ENCODE results near the gene UBE2R2.
"Not testable (repeated sequence)": the region's sequence is repeated elsewhere in the genome, so short reads cannot be mapped to it uniquely, and the experiment has no call there.

Gene UBE2R2

DNA sequence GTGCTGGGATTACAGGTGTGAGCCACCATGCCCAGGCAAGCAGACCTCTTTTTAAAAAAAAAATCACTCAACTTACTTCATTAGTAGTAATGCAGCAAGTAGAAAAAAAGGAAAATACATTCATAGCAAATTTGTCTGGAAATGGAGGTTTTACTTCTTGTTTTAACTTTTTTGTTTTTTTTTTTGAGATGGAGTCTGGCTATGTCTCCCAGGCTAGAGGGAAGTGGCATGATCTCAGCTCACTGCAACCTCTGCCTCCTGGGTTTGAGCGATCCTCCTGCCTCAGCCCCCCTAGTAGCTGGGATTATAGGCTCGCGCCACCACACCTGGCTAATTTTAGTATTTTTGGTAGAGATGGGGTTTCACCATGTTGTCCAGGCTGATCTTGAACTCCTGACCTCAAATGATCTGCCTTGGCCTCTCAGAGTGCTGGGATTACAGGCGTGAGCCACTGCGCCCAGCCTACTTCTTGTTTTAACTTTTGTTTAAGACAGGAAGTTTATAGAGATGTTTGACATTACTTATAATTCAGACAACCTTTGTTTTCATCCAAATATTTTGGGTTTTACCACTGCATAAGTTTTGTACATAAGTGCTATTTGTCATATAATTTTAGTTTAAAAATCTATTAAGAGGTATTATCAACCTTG lies 26.5 kb downstream of the UBE2R2 start:
- no peak overlapping the region for H3K9ac ChIP-seq (ENCODE audit: low read length in 2 of 2)
- no peak overlapping the region for H3K4me3 ChIP-seq (ENCODE audit: low read length in 2 of 2)
- H3K9me3 ChIP-seq (ENCODE audit: control insufficient read depth in 2 of 2, low read length in 2 of 2), result no peaks in the 10 kb centered on the region
- H3K36me3 ChIP-seq (ENCODE audit: control insufficient read depth in 2 of 2, insufficient read depth in 2 of 2, low read length in 2 of 2), result no peaks in the 10 kb centered on the region
- H3K27ac ChIP-seq (ENCODE audit: low read length), result no peak overlapping the region
- peaks cover 6% of the 10 kb centered on the region for H3K4me1 ChIP-seq (ENCODE audit: control insufficient read depth, insufficient read depth, low read length)
- H3K27me3 ChIP-seq (ENCODE audit: control insufficient read depth in 1 of 2, insufficient read depth in 2 of 2, low read length in 2 of 2), result no peaks in the 10 kb centered on the region

- no peak overlapping the region for H3K27ac ChIP-seq (ENCODE audit: low read length)
- H3K36me3 ChIP-seq (ENCODE audit: control insufficient read depth in 2 of 2, insufficient read depth in 2 of 2, low read length in 2 of 2), result no peaks in the 10 kb centered on the region
- no peaks in the 10 kb centered on the region for H3K27me3 ChIP-seq (ENCODE audit: control insufficient read depth in 1 of 2, insufficient read depth in 2 of 2, low read length in 2 of 2)
- H3K9ac ChIP-seq (ENCODE audit: low read length in 2 of 2), result no peak overlapping the region
- H3K9me3 ChIP-seq (ENCODE audit: control insufficient read depth in 2 of 2, low read length in 2 of 2), result no peaks in the 10 kb centered on the region
- no peak overlapping the region for H3K4me3 ChIP-seq (ENCODE audit: low read length in 2 of 2)
- H3K4me1 ChIP-seq (ENCODE audit: control insufficient read depth, insufficient read depth, low read length), result peaks cover 13% of the 10 kb centered on the region
These were observed 29.3 kb downstream of the UBE2R2 start for GRCh38 chr9:33846231-33846630.

DNA sequence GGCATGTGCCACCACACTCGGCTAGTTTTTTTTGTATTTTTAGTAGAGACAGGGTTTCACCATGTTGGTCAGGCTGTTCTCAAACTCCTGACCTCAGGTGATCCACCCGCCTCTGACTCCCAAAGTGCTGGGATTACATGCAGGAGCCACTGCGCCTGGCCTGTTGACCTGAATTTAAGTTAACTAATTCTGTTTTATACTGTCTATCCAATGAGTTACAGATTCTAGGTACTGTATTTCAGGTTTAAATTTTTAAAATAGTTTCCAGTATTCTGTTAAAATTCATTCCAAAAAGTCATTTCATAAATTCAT lies 30.9 kb downstream of the UBE2R2 start:
- not testable (repeated sequence) for H3K9ac ChIP-seq (ENCODE audit: low read length in 2 of 2); H3K36me3 ChIP-seq (ENCODE audit: control insufficient read depth in 2 of 2, insufficient read depth in 2 of 2, low read length in 2 of 2); H3K27me3 ChIP-seq (ENCODE audit: control insufficient read depth in 1 of 2, insufficient read depth in 2 of 2, low read length in 2 of 2); H3K27ac ChIP-seq (ENCODE audit: low read length); H3K4me3 ChIP-seq (ENCODE audit: low read length in 2 of 2); H3K9me3 ChIP-seq (ENCODE audit: control insufficient read depth in 2 of 2, low read length in 2 of 2)
- peaks cover 13% of the 10 kb centered on the region for H3K4me1 ChIP-seq (ENCODE audit: control insufficient read depth, insufficient read depth, low read length)

GRCh38 chr9:33850267-33850629 lies 33.3 kb downstream of the UBE2R2 start:
- H3K4me3 ChIP-seq (ENCODE audit: low read length in 2 of 2), result no peak overlapping the region
- no peaks in the 10 kb centered on the region for H3K36me3 ChIP-seq (ENCODE audit: control insufficient read depth in 2 of 2, insufficient read depth in 2 of 2, low read length in 2 of 2)
- H3K9ac ChIP-seq (ENCODE audit: low read length in 2 of 2), result no peak overlapping the region
- H3K27ac ChIP-seq (ENCODE audit: low read length), result no peak overlapping the region
- no peaks in the 10 kb centered on the region for H3K9me3 ChIP-seq (ENCODE audit: control insufficient read depth in 2 of 2, low read length in 2 of 2)
- no peaks in the 10 kb centered on the region for H3K27me3 ChIP-seq (ENCODE audit: control insufficient read depth in 1 of 2, insufficient read depth in 2 of 2, low read length in 2 of 2)
- H3K4me1 ChIP-seq (ENCODE audit: control insufficient read depth, insufficient read depth, low read length), result peaks cover 13% of the 10 kb centered on the region

DNA sequence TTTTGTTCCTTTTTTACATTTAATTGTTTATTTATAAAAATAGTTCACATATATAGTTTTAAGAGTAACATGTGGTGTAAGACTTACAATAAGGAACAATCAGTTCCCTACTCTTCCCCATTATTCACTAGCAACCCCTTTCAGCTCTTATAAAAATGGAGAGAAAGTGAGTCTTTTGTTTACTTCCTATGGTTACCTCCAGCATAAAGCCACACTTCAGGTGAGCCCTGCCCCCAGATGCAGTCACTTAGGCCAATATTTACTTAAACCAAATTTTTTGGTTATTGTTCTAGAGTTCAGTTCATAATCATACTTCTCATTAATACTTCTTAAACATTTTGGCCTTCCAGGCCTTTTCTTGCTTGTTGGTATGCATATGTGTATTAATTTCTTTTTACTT lies 33.7 kb downstream of the UBE2R2 start:
- peaks cover 13% of the 10 kb centered on the region for H3K4me1 ChIP-seq (ENCODE audit: control insufficient read depth, insufficient read depth, low read length)
- no peaks in the 10 kb centered on the region for H3K36me3 ChIP-seq (ENCODE audit: control insufficient read depth in 2 of 2, insufficient read depth in 2 of 2, low read length in 2 of 2)
- H3K27me3 ChIP-seq (ENCODE audit: control insufficient read depth in 1 of 2, insufficient read depth in 2 of 2, low read length in 2 of 2), result no peaks in the 10 kb centered on the region
- H3K9ac ChIP-seq (ENCODE audit: low read length in 2 of 2), result no peak overlapping the region
- no peak overlapping the region for H3K27ac ChIP-seq (ENCODE audit: low read length)
- no peak overlapping the region for H3K4me3 ChIP-seq (ENCODE audit: low read length in 2 of 2)
- H3K9me3 ChIP-seq (ENCODE audit: control insufficient read depth in 2 of 2, low read length in 2 of 2), result no peaks in the 10 kb centered on the region

GRCh38 chr9:33851301-33851700 lies 34.3 kb downstream of the UBE2R2 start:
- Histone ChIP-seq H3K36me3 (ENCODE audit: control insufficient read depth in 2 of 2, insufficient read depth in 2 of 2, low read length in 2 of 2) (no peaks in the 10 kb centered on the region), H3K4me1 (ENCODE audit: control insufficient read depth, insufficient read depth, low read length) (peaks cover 13% of the 10 kb centered on the region), H3K27ac (ENCODE audit: low read length) (no peak overlapping the region), H3K9me3 (ENCODE audit: control insufficient read depth in 2 of 2, low read length in 2 of 2) (no peaks in the 10 kb centered on the region), H3K9ac (ENCODE audit: low read length in 2 of 2) (no peak overlapping the region), H3K4me3 (ENCODE audit: low read length in 2 of 2) (no peak overlapping the region), H3K27me3 (ENCODE audit: control insufficient read depth in 1 of 2, insufficient read depth in 2 of 2, low read length in 2 of 2) (no peaks in the 10 kb centered on the region)

GRCh38 chr9:33852216-33852826 lies 35.4 kb downstream of the UBE2R2 start:
- no peak overlapping the region for H3K4me3 ChIP-seq (ENCODE audit: low read length in 2 of 2)
- H3K4me1 ChIP-seq (ENCODE audit: control insufficient read depth, insufficient read depth, low read length), result peaks cover 13% of the 10 kb centered on the region
- H3K27me3 ChIP-seq (ENCODE audit: control insufficient read depth in 1 of 2, insufficient read depth in 2 of 2, low read length in 2 of 2), result no peaks in the 10 kb centered on the region
- no peaks in the 10 kb centered on the region for H3K9me3 ChIP-seq (ENCODE audit: control insufficient read depth in 2 of 2, low read length in 2 of 2)
- no peaks in the 10 kb centered on the region for H3K36me3 ChIP-seq (ENCODE audit: control insufficient read depth in 2 of 2, insufficient read depth in 2 of 2, low read length in 2 of 2)
- no peak overlapping the region for H3K27ac ChIP-seq (ENCODE audit: low read length)
- no peak overlapping the region for H3K9ac ChIP-seq (ENCODE audit: low read length in 2 of 2)

GRCh38 chr9:33856247-33856646 lies 39.3 kb downstream of the UBE2R2 start:
- no peak overlapping the region for H3K27ac ChIP-seq (ENCODE audit: low read length)
- H3K27me3 ChIP-seq (ENCODE audit: control insufficient read depth in 1 of 2, insufficient read depth in 2 of 2, low read length in 2 of 2), result no peaks in the 10 kb centered on the region
- no peak overlapping the region for H3K4me3 ChIP-seq (ENCODE audit: low read length in 2 of 2)
- H3K4me1 ChIP-seq (ENCODE audit: control insufficient read depth, insufficient read depth, low read length), result peaks cover 7% of the 10 kb centered on the region
- H3K36me3 ChIP-seq (ENCODE audit: control insufficient read depth in 2 of 2, insufficient read depth in 2 of 2, low read length in 2 of 2), result no peaks in the 10 kb centered on the region
- no peaks in the 10 kb centered on the region for H3K9me3 ChIP-seq (ENCODE audit: control insufficient read depth in 2 of 2, low read length in 2 of 2)
- H3K9ac ChIP-seq (ENCODE audit: low read length in 2 of 2), result no peak overlapping the region

DNA sequence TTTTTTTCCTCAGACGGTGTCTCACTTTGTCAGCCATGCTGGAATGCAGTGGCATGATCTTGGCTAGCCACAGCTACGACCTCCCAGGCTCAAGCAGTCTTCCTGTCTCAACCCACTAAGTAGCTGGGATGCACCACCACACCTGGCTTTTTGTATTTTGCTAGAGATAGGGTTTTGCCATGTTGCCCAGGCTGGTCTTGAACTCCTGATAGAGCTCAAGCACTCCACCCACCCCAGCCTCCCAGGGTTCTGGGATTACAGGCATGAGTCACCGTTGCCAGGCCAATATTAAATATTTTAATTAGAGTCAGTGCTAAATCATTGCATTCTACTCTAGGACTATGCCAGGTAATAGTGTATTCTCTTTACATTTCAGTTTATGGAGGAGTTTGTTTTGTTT lies 41.5 kb downstream of the UBE2R2 start:
- Histone ChIP-seq H3K9me3 (ENCODE audit: control insufficient read depth in 2 of 2, low read length in 2 of 2) (no peaks in the 10 kb centered on the region), H3K4me1 (ENCODE audit: control insufficient read depth, insufficient read depth, low read length) (no peaks in the 10 kb centered on the region), H3K4me3 (ENCODE audit: low read length in 2 of 2) (no peak overlapping the region), H3K9ac (ENCODE audit: low read length in 2 of 2) (no peak overlapping the region), H3K36me3 (ENCODE audit: control insufficient read depth in 2 of 2, insufficient read depth in 2 of 2, low read length in 2 of 2) (no peaks in the 10 kb centered on the region), H3K27ac (ENCODE audit: low read length) (no peak overlapping the region), H3K27me3 (ENCODE audit: control insufficient read depth in 1 of 2, insufficient read depth in 2 of 2, low read length in 2 of 2) (no peaks in the 10 kb centered on the region)

DNA sequence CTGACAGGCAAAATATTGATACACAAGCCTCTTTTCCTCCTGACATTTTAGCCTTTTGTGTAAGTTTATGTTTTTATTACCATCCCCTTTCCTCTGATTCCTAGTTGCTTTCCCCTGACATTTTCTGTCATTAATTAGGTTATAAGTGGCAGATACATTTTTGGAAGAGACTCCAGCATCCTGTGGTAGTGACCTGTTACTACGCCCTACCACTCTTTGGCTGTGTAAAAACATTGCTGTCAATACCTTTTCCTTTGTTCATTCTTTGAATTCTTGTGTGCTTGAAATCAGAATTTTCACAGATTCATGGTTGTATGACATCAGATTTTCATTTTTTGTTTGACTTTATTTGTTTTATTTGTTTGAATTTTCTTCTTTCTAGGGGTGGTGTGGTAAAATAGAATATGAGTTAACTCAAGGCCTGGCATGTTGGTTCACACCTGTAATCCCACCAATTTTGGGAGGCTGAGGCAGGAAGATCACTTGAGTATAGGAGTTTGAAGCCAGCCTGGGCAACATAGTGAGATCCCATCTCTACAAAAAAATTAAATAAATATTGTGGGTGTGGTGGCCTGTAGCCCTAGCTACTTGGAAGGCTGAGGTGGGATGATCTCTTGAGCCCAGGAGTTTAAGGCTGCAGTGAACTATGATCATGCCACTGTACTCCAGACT lies 43.4 kb downstream of the UBE2R2 start:
- Histone ChIP-seq H3K27me3 (ENCODE audit: control insufficient read depth in 1 of 2, insufficient read depth in 2 of 2, low read length in 2 of 2) (no peaks in the 10 kb centered on the region), H3K27ac (ENCODE audit: low read length) (no peak overlapping the region), H3K4me3 (ENCODE audit: low read length in 2 of 2) (no peak overlapping the region), H3K9me3 (ENCODE audit: control insufficient read depth in 2 of 2, low read length in 2 of 2) (no peaks in the 10 kb centered on the region), H3K9ac (ENCODE audit: low read length in 2 of 2) (no peak overlapping the region), H3K4me1 (ENCODE audit: control insufficient read depth, insufficient read depth, low read length) (no peaks in the 10 kb centered on the region), H3K36me3 (ENCODE audit: control insufficient read depth in 2 of 2, insufficient read depth in 2 of 2, low read length in 2 of 2) (no peaks in the 10 kb centered on the region)

DNA sequence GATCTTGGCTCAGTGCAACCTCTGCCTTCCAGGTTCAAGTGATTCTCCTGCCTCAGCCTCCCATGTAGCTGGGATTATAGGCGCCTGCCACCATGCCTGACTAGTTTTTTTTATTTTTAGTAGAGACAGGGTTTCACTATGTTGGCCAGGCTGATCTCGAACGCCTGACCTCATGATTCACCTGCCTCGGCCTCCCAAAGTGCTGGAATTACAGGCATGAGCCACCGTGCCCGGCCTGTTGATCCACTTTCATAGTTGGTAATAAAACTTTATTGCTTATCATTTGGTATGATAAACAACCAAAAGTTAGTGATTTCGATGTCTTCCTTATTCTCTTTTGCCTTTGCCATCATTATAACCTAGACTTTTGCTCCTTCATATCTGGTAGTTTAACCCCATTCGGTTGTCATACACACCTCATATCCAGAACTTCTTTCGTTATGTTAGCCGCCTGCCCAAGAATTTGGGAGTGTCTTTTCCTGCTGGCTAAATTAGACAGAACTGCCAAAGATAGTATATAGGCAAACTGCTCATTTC lies 45.0 kb downstream of the UBE2R2 start:
- Histone ChIP-seq H3K9ac (ENCODE audit: low read length in 2 of 2) (no peak overlapping the region), H3K36me3 (ENCODE audit: control insufficient read depth in 2 of 2, insufficient read depth in 2 of 2, low read length in 2 of 2) (no peaks in the 10 kb centered on the region), H3K4me3 (ENCODE audit: low read length in 2 of 2) (no peak overlapping the region), H3K4me1 (ENCODE audit: control insufficient read depth, insufficient read depth, low read length) (no peaks in the 10 kb centered on the region), H3K27me3 (ENCODE audit: control insufficient read depth in 1 of 2, insufficient read depth in 2 of 2, low read length in 2 of 2) (no peaks in the 10 kb centered on the region), H3K27ac (ENCODE audit: low read length) (no peak overlapping the region), H3K9me3 (ENCODE audit: control insufficient read depth in 2 of 2, low read length in 2 of 2) (no peaks in the 10 kb centered on the region)

Measured in stomach smooth muscle (tissue), 2 donors.